Heart right ventricle (tissue), 16 donors: ENCODE measurements around the gene CCDC172. TPM values are rescaled to one million over a fixed set of nuclear protein-coding genes. Genes with fewer than 3 reads are reported as not detected.
"Not testable (repeated sequence)": the region's sequence is repeated elsewhere in the genome, so short reads cannot be mapped to it uniquely, and the experiment has no call there.

Experiments used
- ATAC-seq, 8 donors: fragments of 200-7000 bp; cut with Tn5 transposase; one replicate each; pipeline ENCODE4 v1.9.1; 2020; ENCODE audit warnings: mild to moderate bottlenecking in 8 of 8, moderate library complexity in 8 of 8, moderate number of reproducible peaks in 1 of 8
- DNase-seq, 2 donors: peaks; one replicate each; pipeline ENCODE4 v3.0.0-alpha.2; 2020
- H3K27ac ChIP-seq, 10 donors: fragments of 200-600 bp; sonication (generic) in 2 of 10; one replicate each; pipeline versions ENCODE4 v1.5.0 to v1.8.0; 2020 to 2022; ENCODE audit warnings: mild to moderate bottlenecking in 3 of 10
- H3K27me3 ChIP-seq, 7 donors: fragments of 200-600 bp; one replicate each; pipeline ENCODE4 v1.8.0; 2021 to 2022; ENCODE audit warnings: mild to moderate bottlenecking in 2 of 7
- H3K36me3 ChIP-seq, 9 donors: fragments of 200-600 bp; sonication (generic) in 1 of 9; one replicate each; pipeline versions ENCODE4 v1.5.0 to v1.8.0; 2020 to 2022; ENCODE audit warnings: mild to moderate bottlenecking in 2 of 9
- H3K4me1 ChIP-seq, 9 donors: fragments of 200-600 bp; sonication (generic) in 1 of 9; one replicate each; pipeline versions ENCODE4 v1.5.0 to v1.8.0; 2020 to 2022; ENCODE audit warnings: mild to moderate bottlenecking in 4 of 9
- H3K4me3 ChIP-seq, 10 donors: fragments of 200-600 bp; sonication (generic) in 2 of 10; one replicate each; pipeline versions ENCODE4 v1.5.0 to v1.8.0; 2020 to 2022; ENCODE audit warnings: mild to moderate bottlenecking in 7 of 10, moderate library complexity in 2 of 10
- H3K9me3 ChIP-seq, 11 donors: fragments of 200-600 bp in 10 of 11; sonication (generic) in 2 of 11; one replicate each; pipeline versions ENCODE4 v1.5.0 to v1.8.0; 2013 to 2022; ENCODE audit warnings: mild to moderate bottlenecking in 2 of 11, control low read depth in 1 of 11, moderate library complexity in 1 of 11
- CTCF ChIP-seq, 9 donors: fragments of 200-600 bp; sonication (generic) in 2 of 9; IDR thresholded peaks; one replicate each; pipeline versions ENCODE4 v1.5.0 to v1.8.0; 2021 to 2022; ENCODE audit warnings: antibody characterized with exemption in 9 of 9, mild to moderate bottlenecking in 5 of 9, moderate library complexity in 1 of 9
- WGBS, 2 donors: extraction: QIAGEN DNeasy Blood & Tissue Kit; methylation state at CpG; one replicate each; pipeline ENCODE4 v1.1.7; 2013; ENCODE audit warnings: inconsistent platforms in 1 of 2; 5-methylcytosine and 5-hydroxymethylcytosine counted together
- intact Hi-C, 10 donors: fragments of 100-400 bp; cut with DNase I; formaldehyde crosslinking; loops; one replicate each; pipeline versions ENCODE4 v1.11.1 to v1.14.2; 2022
- polyA plus RNA-seq, 2 donors: library from polyadenylated mRNA; stranded (reverse); fragments of 200-250 nt; gene quantifications; one replicate each; pipeline ENCODE4 v1.2.3, GENCODE V29; 2013
- total RNA-seq, 10 donors: library from RNA; stranded (reverse); fragmentation: NEBNext Ultra II Directional in 3 of 10; extraction: Animal tissue kit (Norgen Biotek cat#: 25700) in 3 of 10; gene quantifications; one replicate each; pipeline versions ENCODE4 v1.2.1 to v1.2.4, GENCODE V29; 2021 to 2023
- donor health status: Arrhythmogenic right ventricular cardiomyopathy.
- donor health status: ischemic (EF 13 %, LVEDD 7.1; RV severe dilation, severe dysfunction).
- donor health status: healthy with polysubstance abuse.
- donor health status: DM: no; HTN: yes; CAD: no.
- donor health status: DM: no; HTN: no; CAD: no.
- donor health status: ischemic (EF 25% LVEDD 6.9; RV normal size, moderate dysfunction).
- donor health status: ischemic (EF 25% LVEDD 5.7; RV mildly dilated, moderate dysfunction).
- donor health status: healthy.
- donor health status: DM: yes; HTN: yes; CAD: no.
- donor health status: Ischemic cardiomyopathy.
- donor health status: ischemic (EF 35%, LVEDD 5.7; RV mildly dilated, moderate dysfunction).
- donor health status: nonischemic (EF 11% LVEDD 7.7; RV severe dilation, severe dysfunction).
- donor health status: DM: yes; HTN: yes; CAD: no.
- donor health status: PGD.
- donor health status: ischemic (EF 29% LVEDD 5.4; RV normal size, mild dysfunction).
- donor health status: nonischemic (EF 23%, LVEDD 6.1; RV moderate dilation, normal function).

CCDC172 gene
- total and polyA plus RNA-seq, 12 donors: not detected

DNA sequence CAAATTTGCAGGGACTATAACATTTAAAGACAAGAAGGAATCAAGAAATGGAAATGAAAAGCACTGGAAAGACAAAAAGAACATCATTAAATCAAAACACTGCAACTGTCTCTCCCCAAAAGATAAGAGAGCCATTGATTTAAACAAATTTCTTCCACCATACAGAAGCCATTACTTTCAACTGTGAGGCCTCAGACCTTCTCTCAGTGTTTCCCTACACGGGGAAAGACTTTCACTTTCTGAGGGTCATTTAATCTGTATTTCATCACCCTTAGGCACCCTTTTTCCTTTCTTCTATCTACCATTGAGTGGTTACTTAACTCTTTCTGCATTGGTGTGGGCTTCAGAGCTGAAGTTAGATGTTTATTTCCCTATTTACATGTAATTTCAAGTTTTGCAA lies 47.5 kb downstream of the CCDC172 start:
- 9 to 10% methylated on average over 1 of the region's 1 CpG for WGBS, 2 donors
- no peak for TF ChIP-seq CTCF (IDR thresholded peaks at IDR 0.05)
- Histone ChIP-seq H3K4me3 (no peak overlapping the region), H3K27ac (no peak overlapping the region), H3K4me1 (no peaks in the 10 kb centered on the region), H3K9me3 (no peaks in the 10 kb centered on the region), H3K27me3 (peaks cover 0 to 4% (median 0%) of the 10 kb centered on the region in 7 donors), H3K36me3 (no peaks in the 10 kb centered on the region)
- ATAC-seq (no peak), DNase-seq (no peak)
- intact Hi-C loops: no loop called here

- Histone ChIP-seq H3K27ac (no peak overlapping the region), H3K4me1 (no peaks in the 10 kb centered on the region), H3K9me3 (no peaks in the 10 kb centered on the region), H3K36me3 (no peaks in the 10 kb centered on the region), H3K27me3 (no peaks in the 10 kb centered on the region), H3K4me3 (no peak overlapping the region)
- DNase-seq (no peak), ATAC-seq (no peak)
- no peak for TF ChIP-seq CTCF (IDR thresholded peaks at IDR 0.05)
- intact Hi-C loops: loop anchor here in 8 of 10 donors (10.0 kb wide), 5 partner anchors 677 to 1237 kb away; no protein-coding TSS in a partner anchor
- WGBS, 2 donors: 83 to 88% methylated on average over 5 of the region's 5 CpGs
Observed at GRCh38 chr10:116382290-116382689, 58.0 kb downstream of the CCDC172 start.

DNA sequence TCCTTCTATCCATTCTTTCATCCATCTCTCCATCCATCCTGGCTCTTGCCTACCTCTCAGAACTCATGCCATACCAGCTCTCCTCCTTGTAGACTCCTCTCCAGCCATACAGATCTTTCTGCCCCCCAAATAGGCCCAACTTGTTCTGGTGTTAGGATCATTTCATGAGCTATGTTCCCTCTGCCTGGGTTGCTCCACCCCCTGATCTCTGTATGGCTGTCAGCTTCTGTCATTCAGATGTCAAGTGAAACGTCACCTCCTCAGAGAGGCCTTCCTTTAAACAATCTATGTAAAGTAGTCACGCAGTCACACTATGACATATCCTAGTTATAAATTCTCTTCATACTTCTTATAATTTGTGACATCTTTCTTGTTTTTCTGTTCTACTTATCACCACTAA lies 61.1 kb downstream of the CCDC172 start:
- no peak for TF ChIP-seq CTCF (IDR thresholded peaks at IDR 0.05)
- H3K27ac ChIP-seq: no peak overlapping the region
- no peaks in the 10 kb centered on the region for H3K4me1 ChIP-seq
- no peak for ATAC-seq
- H3K9me3 ChIP-seq: no peaks in the 10 kb centered on the region
- 79 to 85% methylated on average over 2 of the region's 2 CpGs for WGBS, 2 donors
- DNase-seq: no peak
- intact Hi-C loops: loop anchor here in 9 of 10 donors (5.0 to 10.0 kb wide), 9 partner anchors 583 to 1241 kb away; no protein-coding TSS in a partner anchor
- H3K4me3 ChIP-seq: no peak overlapping the region
- no peaks in the 10 kb centered on the region for H3K36me3 ChIP-seq
- peaks cover 0 to 5% (median 0%) of the 10 kb centered on the region in 7 donors for H3K27me3 ChIP-seq

DNA sequence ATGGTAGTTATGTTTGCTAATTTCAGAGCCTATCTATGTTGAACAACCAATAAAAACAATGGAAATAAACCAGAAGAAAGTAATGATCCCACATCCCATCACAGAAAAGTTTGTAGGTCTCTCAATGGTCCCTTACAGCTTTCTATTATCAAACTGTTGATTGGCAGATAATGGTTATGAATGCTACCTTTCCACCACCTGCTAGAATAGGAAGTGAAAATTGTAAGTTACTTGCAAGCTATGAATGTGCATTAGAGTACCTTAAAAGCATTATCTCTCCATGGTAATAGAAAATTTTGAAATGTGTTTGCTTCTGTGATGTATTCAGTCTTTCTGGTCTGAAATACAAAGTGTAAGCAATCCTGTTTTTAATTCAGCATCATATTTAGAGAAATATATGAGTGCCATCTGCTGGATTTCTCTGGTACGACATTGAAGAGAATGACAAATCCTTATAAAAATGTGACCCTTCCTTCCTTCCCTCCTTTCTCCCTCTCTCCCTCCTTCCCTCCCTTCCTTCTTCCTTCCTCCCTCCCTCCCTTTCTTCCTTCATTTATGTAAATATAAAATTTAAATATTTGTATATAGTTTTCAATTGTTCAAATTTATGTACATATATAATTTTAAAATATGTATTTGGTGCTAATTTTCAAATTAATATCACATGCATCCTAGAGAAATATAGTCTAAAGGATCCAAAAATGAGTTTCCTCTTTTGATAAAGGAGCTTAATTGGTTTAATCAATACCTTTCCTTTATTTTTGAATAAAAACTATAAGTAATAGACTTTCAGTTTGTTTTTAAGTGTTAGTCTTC lies 62.0 kb downstream of the CCDC172 start:
- peaks cover 0 to 5% (median 0%) of the 10 kb centered on the region in 7 donors for H3K27me3 ChIP-seq
- no peaks in the 10 kb centered on the region for H3K4me1 ChIP-seq
- H3K9me3 ChIP-seq: no peaks in the 10 kb centered on the region
- H3K27ac ChIP-seq: no peak overlapping the region
- no peak for ATAC-seq
- intact Hi-C loops: loop anchor here in 9 of 10 donors (5.0 to 10.0 kb wide), 9 partner anchors 584 to 1241 kb away; no protein-coding TSS in a partner anchor
- no peak overlapping the region for H3K4me3 ChIP-seq
- WGBS, 2 donors: 0% methylated on average over 1 of the region's 1 CpG
- no peaks in the 10 kb centered on the region for H3K36me3 ChIP-seq
- TF ChIP-seq CTCF (IDR thresholded peaks at IDR 0.05): peak; percentile 11 to 67 (median 59)
- DNase-seq: no peak

DNA sequence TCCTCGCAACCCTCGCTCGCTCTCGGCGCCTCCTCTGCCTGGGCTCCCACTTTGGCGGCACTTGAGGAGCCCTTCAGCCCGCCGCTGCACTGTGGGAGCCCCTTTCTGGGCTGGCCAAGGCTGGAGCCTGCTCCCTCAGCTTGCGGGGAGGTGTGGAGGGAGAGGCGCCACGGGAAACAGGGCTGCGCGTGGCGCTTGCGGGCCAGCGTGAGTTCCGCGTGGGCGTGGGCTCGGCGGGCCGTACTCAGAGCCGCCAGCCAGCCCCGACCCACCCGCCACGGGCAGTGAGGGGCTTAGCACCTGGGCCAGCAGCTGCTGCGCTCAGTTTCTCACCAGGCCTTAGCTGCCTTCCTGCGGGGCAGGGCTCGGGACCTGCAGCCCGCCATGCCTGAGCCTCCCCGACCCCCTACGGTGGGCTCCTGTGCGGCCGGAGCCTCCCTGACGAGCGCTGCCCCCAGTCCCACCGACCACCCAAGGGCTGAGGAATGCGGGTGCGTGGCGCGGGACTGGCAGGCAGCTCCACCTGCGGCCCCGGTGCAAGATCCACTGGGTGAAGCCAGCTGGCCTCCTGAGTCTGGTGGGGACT lies 69.1 kb downstream of the CCDC172 start:
- WGBS, 2 donors: 92 to 97% methylated on average over 39 to 43 of the region's 43 CpGs
- H3K4me3 ChIP-seq, H3K36me3 ChIP-seq, H3K27me3 ChIP-seq, H3K27ac ChIP-seq, H3K9me3 ChIP-seq, DNase-seq, ATAC-seq, H3K4me1 ChIP-seq: not testable (repeated sequence)
- intact Hi-C loops: loop anchor here in 1 of 10 donors (10.0 kb wide), 1 partner anchor 599 kb away; no protein-coding TSS in a partner anchor
